H1 (cell line): ENCODE data around the gene NUPR1. TPM values are rescaled to one million over a fixed set of nuclear protein-coding genes. Genes with fewer than 3 reads are reported as not detected.

ENCODE experiments used
- ASH2L ChIP-seq: fragments of 200-600, 300-600 bp; sonication (generic); IDR thresholded peaks from one replicate; pipeline ENCODE4 v1.7.1; 2017; ENCODE audit warnings: low read length
- BCL11A ChIP-seq, 2 experiments: IDR thresholded peaks; one replicate each; pipeline ENCODE4 v1.6.1; 2011; ENCODE audit warnings: low read depth in 2 of 2, low read length in 2 of 2, mild to moderate bottlenecking in 2 of 2
- BRCA1 ChIP-seq: IDR thresholded peaks from 2 replicates; pipeline ENCODE4 v1.6.1; 2012; ENCODE audit warnings: low read depth, low read length, improper control_type of control experiment
- CHD2 ChIP-seq: IDR thresholded peaks from 2 replicates; pipeline ENCODE4 v1.6.1; 2012; ENCODE audit warnings: low read length, improper control_type of control experiment
- CHD7 ChIP-seq: fragments of 300-600 bp; sonication (generic); IDR thresholded peaks from 2 replicates; pipeline ENCODE4 v1.7.1; 2012; ENCODE audit warnings: low read length, moderate library complexity, mild to moderate bottlenecking, inconsistent platforms; ENCODE audit not compliant: insufficient replicate concordance
- CTBP2 ChIP-seq: IDR thresholded peaks from 2 replicates; pipeline ENCODE4 v1.7.0; 2011; ENCODE audit warnings: borderline replicate concordance, mild to moderate bottlenecking, moderate library complexity, mixed read lengths, low read length; ENCODE audit not compliant: insufficient read depth, insufficient read length
- KDM1A ChIP-seq: fragments of 200-600, 300-600 bp; sonication (generic); IDR thresholded peaks from 2 replicates; pipeline ENCODE4 v1.7.1; 2016; ENCODE audit warnings: mild to moderate bottlenecking, low read length, borderline replicate concordance
- NANOG ChIP-seq: IDR thresholded peaks from 2 replicates; pipeline ENCODE4 v1.6.1; 2011; ENCODE audit warnings: low read length, low read depth, mild to moderate bottlenecking, inconsistent platforms; ENCODE audit not compliant: insufficient read depth, poor library complexity, severe bottlenecking
- SAP30 ChIP-seq: fragments of 300-600 bp; sonication (generic); IDR thresholded peaks from 2 replicates; pipeline ENCODE4 v1.7.1; 2012; ENCODE audit warnings: low read length, moderate library complexity, mild to moderate bottlenecking, inconsistent platforms; ENCODE audit not compliant: insufficient read depth, insufficient replicate concordance
- SP1 ChIP-seq: IDR thresholded peaks from 2 replicates; pipeline ENCODE4 v1.6.1; 2011; ENCODE audit warnings: low read depth, low read length
- polyA plus RNA-seq, 7 experiments: library from polyadenylated mRNA; depleted of rRNA in 3 of 7; stranded (reverse) in 5 of 7; unstranded in 2 of 7; fragments of >200 nt in 5 of 7; fragments of 200-250 nt in 2 of 7; gene quantifications; 1 replicate in 5 of 7; 2 replicates in 1 of 7; 4 replicates in 1 of 7; pipeline versions ENCODE4 v1.2.1 to v1.2.3, GENCODE V29; 2011 to 2013; ENCODE audit warnings: missing spikeins in 2 of 7, mixed read lengths in 2 of 7
- total RNA-seq: library from RNA; stranded (reverse); fragmentation: NEBNext Ultra II Directional; extraction: Animal tissue kit (Norgen Biotek cat#: 25700); gene quantifications from 2 replicates; pipeline ENCODE4 v1.2.1, GENCODE V29; 2021

Gene NUPR1
- total and polyA plus RNA-seq, 2 of the 8 experiments (the other 6 are each of a cell fraction or from before 2014, with no cell fraction given), result 0.17 to 0.20 TPM

DNA sequence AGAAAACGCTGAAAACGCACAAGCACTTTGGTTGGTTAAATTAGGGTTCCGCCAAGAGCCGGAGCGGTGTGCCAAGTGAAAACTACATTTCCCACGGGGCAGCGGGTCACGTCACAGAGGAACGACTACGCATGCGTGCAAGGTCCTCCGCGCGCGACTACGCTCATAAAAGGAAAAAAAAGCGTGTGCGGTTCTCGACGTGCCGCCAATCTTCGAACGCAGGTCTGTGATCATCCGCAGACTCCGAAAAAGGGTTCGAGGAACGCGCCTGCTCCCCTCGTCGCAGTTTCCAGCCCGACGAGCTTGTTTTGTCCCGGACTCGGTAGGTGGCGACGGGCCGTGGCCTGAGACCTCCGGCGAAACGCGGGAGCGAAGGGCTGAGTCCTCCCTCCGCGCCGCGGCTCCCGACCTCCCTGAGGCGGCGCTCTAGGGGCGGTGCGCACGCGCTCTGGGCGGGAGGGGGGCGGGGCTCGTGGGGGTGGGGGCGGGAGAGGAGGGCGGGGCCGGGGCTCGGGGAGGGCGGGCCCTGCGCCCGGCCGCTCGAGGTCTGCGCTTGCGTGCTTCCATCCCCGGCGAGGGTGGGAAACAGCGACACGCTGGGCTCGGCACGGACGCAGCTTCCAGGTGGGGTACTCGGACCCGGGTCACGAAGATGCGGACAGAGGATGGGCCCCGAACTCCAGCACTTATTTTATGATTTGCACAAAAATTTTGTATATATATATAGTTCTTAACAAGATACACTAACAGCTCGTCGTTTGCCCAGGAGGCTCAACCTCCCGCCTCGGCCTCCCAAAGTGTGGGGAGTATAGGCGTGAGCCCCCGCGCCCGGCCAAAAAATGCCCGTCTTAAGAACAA is 15.2 kb upstream of the NUPR1 start, which contains the start of gene SGF29 (continued):
- TF ChIP-seq CHD7 (no peak), BCL11A (IDR thresholded peaks at IDR 0.05; ENCODE audit: low read depth in 2 of 2, low read length in 2 of 2) (no peak), ASH2L (peak; percentile 68), SP1 (no peak), CHD2 (peak; percentile 12; the same call in 1 of the 2 replicates), SAP30 (no peak), CTBP2 (no peak), BRCA1 (no peak), NANOG (no peak), KDM1A (no peak)
